Left ventricle myocardium inferior (tissue), 1 donor: ENCODE data around the gene OLFML1. TPM values are rescaled to one million over a fixed set of nuclear protein-coding genes. Genes with fewer than 3 reads are reported as not detected.

Experiments used
- DNase-seq: peaks from one replicate; pipeline ENCODE4 v3.0.0-alpha.2; 2020
- H3K27ac ChIP-seq: fragments of 200-600 bp; replicated peaks from 2 replicates; pipeline ENCODE4 v1.8.0; 2021
- H3K27me3 ChIP-seq: fragments of 200-600 bp; 2 replicates; pipeline ENCODE4 v1.8.0; 2021; ENCODE audit warnings: low read depth
- H3K36me3 ChIP-seq: fragments of 200-600 bp; 2 replicates; pipeline ENCODE4 v1.8.0; 2021
- H3K4me1 ChIP-seq: fragments of 200-600 bp; 2 replicates; pipeline ENCODE4 v1.8.0; 2021
- H3K4me3 ChIP-seq: fragments of 200-600 bp; 2 replicates; pipeline ENCODE4 v1.8.0; 2021; ENCODE audit warnings: mild to moderate bottlenecking, moderate library complexity
- H3K9me3 ChIP-seq: fragments of 200-600 bp; replicated peaks from 2 replicates; pipeline ENCODE4 v1.8.0; 2021
- CTCF ChIP-seq: fragments of 200-600 bp; IDR thresholded peaks from 2 replicates; pipeline ENCODE4 v1.8.0; 2021; ENCODE audit warnings: antibody characterized with exemption, mild to moderate bottlenecking, borderline replicate concordance
- intact Hi-C: fragments of 100-400 bp; cut with micrococcal nuclease; formaldehyde crosslinking; loops from one replicate; pipeline ENCODE4 v1.11.0; 2022
- total RNA-seq: library from RNA; stranded (reverse); fragmentation: NEBNext Ultra II Directional; extraction: Animal tissue kit (Norgen Biotek cat#: 25700); gene quantifications from one replicate; pipeline ENCODE4 v1.2.1, GENCODE V29; 2021
- donor health status: DM: no; HTN: yes; CAD: no; lungs with severe emphysema.

OLFML1 gene
- total RNA-seq, 1 donor from 2014 or later, result 7.3 TPM

- Histone ChIP-seq H3K4me1 (peaks cover 16% of the 10 kb centered on the region), H3K27ac (no peak overlapping the region), H3K4me3 (no peak overlapping the region), H3K36me3 (peaks cover 4% of the 10 kb centered on the region), H3K27me3 (no peaks in the 10 kb centered on the region), H3K9me3 (no peaks in the 10 kb centered on the region)
- intact Hi-C loops, result no loop called here
- DNase-seq, result no peak
- TF ChIP-seq CTCF, result no peak
These were observed 61.1 kb downstream of the OLFML1 start for GRCh38 chr11:7546324-7546791.

- Histone ChIP-seq H3K9me3 (no peaks in the 10 kb centered on the region), H3K4me1 (peaks cover 24% of the 10 kb centered on the region)
- intact Hi-C loops, result no loop called here
These were observed 62.4 kb downstream of the OLFML1 start for GRCh38 chr11:7547687-7548086.

GRCh38 chr11:7548659-7549274 is 63.5 kb downstream of the OLFML1 start:
- Histone ChIP-seq H3K36me3 (peaks cover 4% of the 10 kb centered on the region), H3K4me1 (peaks cover 14% of the 10 kb centered on the region), H3K27me3 (no peaks in the 10 kb centered on the region), H3K9me3 (no peaks in the 10 kb centered on the region), H3K27ac (no peak overlapping the region), H3K4me3 (no peak overlapping the region)
- no peak for DNase-seq
- intact Hi-C loops, result no loop called here
- peak; percentile 51 for TF ChIP-seq CTCF

More at GRCh38 chr11:7547687-7548086, 62.4 kb downstream of the OLFML1 start:
- Histone ChIP-seq H3K4me3 (no peak overlapping the region), H3K36me3 (peaks cover 4% of the 10 kb centered on the region), H3K27me3 (no peaks in the 10 kb centered on the region), H3K27ac (no peak overlapping the region)
- no peak for DNase-seq
- TF ChIP-seq CTCF, result no peak

GRCh38 chr11:7549681-7550080 is 64.4 kb downstream of the OLFML1 start:
- Histone ChIP-seq H3K36me3 (peaks cover 4% of the 10 kb centered on the region), H3K4me3 (no peak overlapping the region)
- intact Hi-C loops, result no loop called here

GRCh38 chr11:7551571-7551970 is 66.3 kb downstream of the OLFML1 start:
- H3K27ac ChIP-seq, result no peak overlapping the region

More at GRCh38 chr11:7549681-7550080, 64.4 kb downstream of the OLFML1 start:
- no peak for DNase-seq
- Histone ChIP-seq H3K4me1 (peaks cover 13% of the 10 kb centered on the region), H3K27me3 (no peaks in the 10 kb centered on the region), H3K9me3 (no peaks in the 10 kb centered on the region), H3K27ac (no peak overlapping the region)
- TF ChIP-seq CTCF, result no peak

More at GRCh38 chr11:7551571-7551970, 66.3 kb downstream of the OLFML1 start:
- no peak for TF ChIP-seq CTCF
- no peaks in the 10 kb centered on the region for H3K9me3 ChIP-seq
- no peak for DNase-seq
- peaks cover 25% of the 10 kb centered on the region for H3K4me1 ChIP-seq
- H3K4me3 ChIP-seq, result no peak overlapping the region
- peaks cover 4% of the 10 kb centered on the region for H3K36me3 ChIP-seq
- intact Hi-C loops, result no loop called here
- H3K27me3 ChIP-seq, result no peaks in the 10 kb centered on the region
